Chondrocyte (in vitro differentiated cells): ENCODE results near the gene DOK4. TPM values are rescaled to one million over a fixed set of nuclear protein-coding genes. Genes with fewer than 3 reads are reported as not detected.

Experiments used
- DNase-seq: peaks from one replicate; pipeline ENCODE4 v3.0.0; 2021; ENCODE audit warnings: mixed read lengths, low spot score
- H3K27ac Mint-ChIP-seq: one replicate; pipeline ENCODE4 v1.8.0; 2021; ENCODE audit warnings: mild to moderate bottlenecking, moderate library complexity, mixed read lengths; ENCODE audit not compliant: unreplicated experiment
- H3K27me3 Mint-ChIP-seq: 2 replicates; pipeline ENCODE4 v1.8.0; 2021; ENCODE audit warnings: low read depth, mixed read lengths
- H3K36me3 Mint-ChIP-seq: 2 replicates; pipeline ENCODE4 v1.8.0; 2021; ENCODE audit warnings: low read depth, mixed read lengths
- H3K4me1 Mint-ChIP-seq: 2 replicates; pipeline ENCODE4 v1.8.0; 2021; ENCODE audit warnings: low read depth, mild to moderate bottlenecking, mixed read lengths
- H3K4me3 Mint-ChIP-seq: one replicate; pipeline ENCODE4 v1.8.0; 2021; ENCODE audit warnings: mild to moderate bottlenecking, moderate library complexity, mixed read lengths; ENCODE audit not compliant: unreplicated experiment
- H3K9me3 Mint-ChIP-seq: 2 replicates; pipeline ENCODE4 v1.8.0; 2021; ENCODE audit warnings: low read depth, mixed read lengths
- CTCF ChIP-seq: fragments of 200-600 bp; sonication (generic); IDR thresholded peaks from 2 replicates; pipeline ENCODE4 v1.5.0; 2021; ENCODE audit warnings: antibody characterized with exemption, mild to moderate bottlenecking, moderate library complexity
- total RNA-seq: library from RNA; stranded (reverse); gene quantifications from 3 replicates; pipeline ENCODE4 v1.2.1, GENCODE V29; 2021

The DOK4 gene
- total RNA-seq, 1 donor from 2014 or later: 26.4 TPM

- no peak overlapping the region for H3K27ac Mint-ChIP-seq
- no peak overlapping the region for H3K4me3 Mint-ChIP-seq
- no peak for DNase-seq
- H3K9me3 Mint-ChIP-seq: no peaks in the 10 kb centered on the region
- H3K36me3 Mint-ChIP-seq: peaks cover 5% of the 10 kb centered on the region
- no peak for TF ChIP-seq CTCF
- peaks cover 29% of the 10 kb centered on the region for H3K4me1 Mint-ChIP-seq
- H3K27me3 Mint-ChIP-seq: no peaks in the 10 kb centered on the region
Observed at GRCh38 chr16:57527027-57527426, 40.7 kb upstream of the DOK4 start.

GRCh38 chr16:57526498-57526897 is 40.2 kb upstream of the DOK4 start:
- Mint-ChIP-seq H3K4me1 (peaks cover 26% of the 10 kb centered on the region), H3K9me3 (no peaks in the 10 kb centered on the region), H3K27me3 (no peaks in the 10 kb centered on the region), H3K27ac (no peak overlapping the region), H3K36me3 (peaks cover 5% of the 10 kb centered on the region), H3K4me3 (no peak overlapping the region)
- peak; percentile 41 for DNase-seq
- no peak for TF ChIP-seq CTCF

GRCh38 chr16:57525761-57526160 is 39.5 kb upstream of the DOK4 start:
- no peaks in the 10 kb centered on the region for H3K9me3 Mint-ChIP-seq
- no peak overlapping the region for H3K27ac Mint-ChIP-seq
- DNase-seq: peak; percentile 78
- H3K27me3 Mint-ChIP-seq: no peaks in the 10 kb centered on the region
- no peak for TF ChIP-seq CTCF
- no peak overlapping the region for H3K4me3 Mint-ChIP-seq
- H3K4me1 Mint-ChIP-seq: peaks cover 19% of the 10 kb centered on the region
- peaks cover 6% of the 10 kb centered on the region for H3K36me3 Mint-ChIP-seq

DNA sequence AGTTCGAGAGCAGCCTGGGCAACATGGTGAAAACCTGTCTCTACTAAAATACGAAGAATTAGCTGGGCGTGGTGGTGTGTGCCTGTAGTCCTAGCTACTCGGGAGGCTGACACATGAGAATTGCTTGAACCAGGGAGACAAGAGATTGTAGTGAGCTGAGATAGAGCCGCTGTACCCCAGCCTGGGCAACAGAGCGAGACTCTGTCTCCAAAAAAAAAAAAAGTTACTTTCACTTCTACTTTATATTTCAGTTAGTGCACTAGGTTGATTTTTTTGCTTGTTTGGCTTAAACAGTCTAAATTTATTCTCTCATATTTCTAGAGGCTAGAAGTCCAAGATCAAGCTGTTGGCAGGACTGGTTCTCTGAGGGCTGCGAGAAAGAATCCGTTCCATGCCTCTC is 36.7 kb upstream of the DOK4 start:
- Mint-ChIP-seq H3K4me1 (peaks cover 8% of the 10 kb centered on the region), H3K9me3 (no peaks in the 10 kb centered on the region), H3K4me3 (no peak overlapping the region), H3K36me3 (peaks cover 7% of the 10 kb centered on the region), H3K27ac (no peak overlapping the region), H3K27me3 (no peaks in the 10 kb centered on the region)
- no peak for TF ChIP-seq CTCF
- no peak for DNase-seq

DNA sequence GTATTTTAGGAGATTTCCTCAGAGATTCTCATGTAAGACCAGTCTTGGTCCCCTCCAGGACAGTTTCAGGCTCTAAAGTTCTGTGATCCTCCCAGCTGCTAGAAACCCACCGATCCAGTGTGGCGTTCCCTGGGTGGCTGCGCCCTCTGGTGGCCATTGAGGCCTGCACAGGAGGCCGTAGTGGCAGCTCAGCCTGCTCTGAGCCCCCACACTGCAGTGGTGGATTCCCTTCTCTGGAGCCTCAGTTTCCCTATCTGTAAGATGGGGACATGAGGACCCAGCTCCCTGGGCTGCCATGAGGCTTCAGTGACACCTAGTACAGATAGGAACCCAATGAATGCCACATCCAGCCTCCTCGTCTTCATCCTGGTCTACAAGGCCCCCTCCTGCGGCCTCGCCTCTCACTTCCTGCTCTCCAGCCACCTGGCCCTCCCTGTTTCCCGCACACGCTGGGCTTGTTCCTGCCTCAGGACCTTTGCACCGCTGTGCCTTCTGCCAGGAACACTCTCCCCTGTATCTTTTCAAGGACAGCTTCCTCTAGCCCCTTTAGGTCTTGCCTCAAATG is 33.6 kb upstream of the DOK4 start:
- DNase-seq: no peak
- Mint-ChIP-seq H3K36me3 (peaks cover 18% of the 10 kb centered on the region), H3K27ac (no peak overlapping the region), H3K9me3 (no peaks in the 10 kb centered on the region), H3K4me1 (peaks cover 8% of the 10 kb centered on the region), H3K4me3 (no peak overlapping the region), H3K27me3 (no peaks in the 10 kb centered on the region)
- peak; percentile 97 for TF ChIP-seq CTCF
